ENCODE measurements around the gene FGD3.

The FGD3 gene

DNA sequence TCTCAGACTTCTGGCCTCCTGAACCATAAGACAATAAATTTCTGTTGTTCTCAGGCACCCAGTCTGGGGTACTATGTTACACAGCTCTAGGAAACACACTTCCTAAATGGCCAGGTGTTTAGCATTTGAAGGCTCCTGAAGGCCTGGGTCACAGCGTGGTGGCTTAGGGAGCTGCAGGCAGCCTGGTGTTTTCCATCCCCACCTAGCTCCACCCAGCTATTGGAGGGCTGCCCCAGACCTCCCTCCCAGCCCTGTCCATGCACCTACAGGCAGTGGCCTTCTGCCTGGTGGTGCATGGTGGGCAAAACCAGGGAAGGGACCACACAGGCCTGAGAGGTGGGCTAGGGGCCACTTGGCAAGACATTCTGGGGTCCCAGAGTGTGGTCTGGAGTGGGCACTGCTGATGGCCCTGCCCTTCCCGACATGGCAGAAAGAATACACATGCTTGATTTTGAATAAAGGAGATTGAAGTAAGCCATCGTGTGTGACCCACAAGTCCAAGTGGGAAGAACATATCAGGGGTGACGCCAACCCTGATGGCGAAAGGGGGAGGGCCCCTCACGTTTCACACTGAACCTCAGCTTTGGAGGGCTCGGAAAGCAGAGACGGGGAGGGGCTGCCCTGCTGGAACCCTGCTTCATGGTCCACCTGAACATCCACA is 109.8 kb downstream of the FGD3 start:
- DNase-seq = no peak

DNA sequence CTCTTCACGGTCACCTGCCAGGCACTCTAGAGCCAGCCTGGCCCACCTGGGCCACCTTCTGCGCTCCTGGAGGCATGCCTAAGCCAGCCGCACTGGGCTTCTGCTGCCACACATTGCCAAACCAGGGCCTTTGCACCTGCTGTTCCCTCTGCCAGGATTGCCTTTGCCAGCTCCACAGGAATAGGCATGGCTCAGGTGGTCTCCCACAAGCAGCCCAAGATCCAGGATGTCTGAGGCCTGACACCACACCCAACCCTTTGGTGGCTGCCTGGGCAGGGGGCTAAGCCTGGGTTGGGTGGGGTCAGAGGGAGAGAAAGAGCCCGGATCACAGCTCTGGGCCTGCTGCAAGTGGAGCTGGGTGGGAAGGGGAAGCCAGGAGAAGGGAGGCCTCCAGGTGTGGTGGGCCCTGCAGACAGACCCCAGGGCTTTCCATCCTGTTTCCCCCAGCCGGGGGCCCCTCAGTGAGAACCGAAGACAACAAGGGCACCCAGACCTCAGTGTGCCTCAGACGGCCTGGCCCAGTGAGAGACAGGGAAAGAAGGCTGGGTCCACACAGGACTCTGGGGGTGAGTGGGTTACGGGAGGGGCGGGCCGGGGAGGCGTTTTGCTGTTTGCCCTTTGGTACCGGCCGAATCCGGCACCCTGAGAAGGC is 110.5 kb downstream of the FGD3 start:
- no peak for DNase-seq

DNA sequence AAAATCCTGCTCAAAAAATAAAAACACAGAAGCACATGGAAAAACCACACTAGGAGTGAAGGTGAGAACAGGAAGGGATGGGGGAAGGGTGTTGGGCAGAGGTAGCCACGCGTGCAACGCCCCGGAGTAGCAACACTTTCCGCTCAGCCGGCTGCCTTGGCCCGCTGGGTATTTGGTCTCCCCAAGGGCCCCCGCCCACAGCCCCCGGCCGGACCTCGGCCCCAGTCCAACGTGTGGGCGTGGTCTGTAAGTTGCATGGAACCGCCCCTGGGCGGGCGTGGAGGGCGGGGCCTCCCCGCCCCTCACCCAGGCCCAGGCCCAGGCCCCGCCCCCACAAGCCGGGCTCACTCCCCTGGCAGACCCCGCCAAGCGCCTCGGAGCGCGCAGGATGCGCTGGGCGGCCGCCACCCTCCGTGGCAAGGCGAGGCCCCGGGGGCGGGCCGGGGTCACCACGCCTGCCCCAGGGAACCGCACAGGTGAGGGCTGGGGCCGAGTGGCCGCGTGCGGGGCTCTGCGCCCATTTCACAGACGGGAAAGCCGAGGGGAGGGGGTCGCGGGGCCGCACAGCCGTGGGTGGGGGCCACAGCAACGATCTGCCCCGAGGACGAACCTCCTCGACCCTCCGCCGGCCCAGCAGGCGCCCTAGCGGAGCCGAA is 111.2 kb downstream of the FGD3 start, which contains the start of gene SUSD3:
Gene SUSD3 (plus strand): TSS at position 347 of the 656 bp plus-strand sequence. CDS start 42 bp downstream, at position 389.
- peak; percentile 31 for DNase-seq

DNA sequence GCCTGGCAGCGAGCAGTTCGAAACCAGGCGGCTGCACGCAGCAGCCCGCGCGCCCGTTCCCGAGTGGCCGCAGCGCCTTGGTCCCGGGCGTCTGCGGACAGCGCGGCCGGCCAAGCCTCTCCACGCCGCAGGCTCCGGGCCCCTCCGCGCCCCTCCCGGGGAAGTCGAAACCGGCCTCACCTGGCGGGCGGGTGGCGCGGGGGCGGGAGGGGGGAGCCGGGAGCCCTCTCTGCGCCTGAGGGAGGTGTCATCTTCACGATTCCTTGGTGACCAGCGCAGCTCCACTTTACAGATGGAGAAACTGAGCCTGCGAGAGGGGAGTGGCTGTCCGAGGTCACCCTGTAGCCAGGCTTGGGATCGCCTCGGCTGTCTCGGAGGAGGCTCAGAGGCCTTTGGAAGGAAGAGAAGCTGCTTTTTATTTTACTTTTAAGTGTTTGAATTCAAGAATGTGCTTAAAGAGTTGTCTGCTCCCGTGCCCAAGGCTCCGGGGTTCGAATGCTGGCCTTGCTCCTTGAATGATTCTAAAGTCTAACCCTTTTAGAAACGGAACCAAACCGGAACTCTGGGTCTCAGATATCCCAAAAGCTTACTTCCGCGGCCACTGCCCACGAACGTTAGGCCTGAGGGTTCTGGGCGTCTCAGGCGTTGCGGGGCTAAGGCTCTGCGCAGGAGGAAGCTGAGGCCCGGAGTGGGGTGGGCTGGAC is 111.8 kb downstream of the FGD3 start:
- DNase-seq = no peak

DNA sequence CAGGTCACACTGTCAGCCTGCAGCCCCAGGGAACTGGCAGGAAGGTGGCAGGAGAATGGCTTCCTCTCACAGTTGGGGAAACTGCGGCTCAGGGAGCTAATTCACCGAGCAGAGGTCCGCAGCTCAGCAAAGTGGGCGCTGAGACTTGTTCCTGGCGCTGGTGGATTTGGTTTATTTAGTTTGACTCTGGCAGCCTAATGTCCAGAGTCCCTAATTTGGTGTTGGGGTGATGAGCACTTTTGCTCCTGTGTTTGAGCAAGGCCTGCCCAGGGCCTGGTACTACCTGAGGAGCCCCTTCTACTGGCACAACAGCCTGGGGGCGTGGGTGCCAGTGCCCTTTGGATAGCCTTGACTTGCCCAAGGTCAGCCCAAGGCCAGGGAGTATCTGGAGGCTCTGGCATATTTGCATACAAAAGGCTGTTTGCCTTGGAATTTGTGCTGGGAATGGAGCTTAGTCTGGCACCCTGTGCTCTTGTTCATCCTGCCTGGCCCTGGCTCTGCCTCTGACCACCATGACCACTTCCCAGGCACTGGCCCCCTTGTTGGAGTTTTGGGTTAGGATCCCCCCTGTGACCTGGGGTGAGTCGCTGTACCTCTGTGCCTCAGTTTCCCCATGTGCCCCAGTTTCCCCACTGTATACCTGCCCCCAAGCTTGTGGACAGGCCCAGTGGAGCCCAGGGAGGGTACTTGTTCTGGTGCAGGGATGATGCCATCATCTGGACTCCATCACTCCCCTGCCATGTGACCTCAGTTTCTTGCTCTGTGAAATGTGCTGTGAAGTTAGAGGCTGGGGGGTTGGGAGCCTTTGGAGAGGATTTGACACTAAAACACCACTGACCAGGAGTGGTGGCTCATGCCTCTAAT is 112.6 kb downstream of the FGD3 start:
- DNase-seq = no peak

DNA sequence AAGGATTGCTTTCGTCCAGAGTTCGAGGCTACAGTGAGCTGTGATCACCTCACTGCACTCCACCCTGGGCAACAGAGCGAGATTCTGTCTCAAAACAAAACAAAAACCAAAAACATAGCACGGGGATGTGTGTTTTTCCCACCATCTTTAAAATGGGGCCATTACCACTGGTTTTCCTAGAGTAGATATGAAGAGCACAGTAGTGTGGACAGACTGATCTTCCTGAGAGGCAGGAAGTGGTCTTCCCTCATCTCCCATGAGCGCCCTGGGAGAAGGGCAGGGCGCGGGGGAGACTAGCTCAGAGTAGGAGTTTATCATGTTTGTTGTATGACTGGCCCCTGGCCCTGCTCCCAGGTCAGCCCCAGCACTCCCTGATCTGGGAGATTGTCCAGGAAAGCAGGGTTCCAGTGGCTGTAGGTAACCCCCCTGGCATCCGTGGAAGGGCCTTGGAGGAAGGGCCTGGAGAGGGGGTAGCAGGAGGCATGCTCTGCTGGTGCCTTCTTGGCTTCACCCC is 113.5 kb downstream of the FGD3 start:
- no peak for DNase-seq

DNA sequence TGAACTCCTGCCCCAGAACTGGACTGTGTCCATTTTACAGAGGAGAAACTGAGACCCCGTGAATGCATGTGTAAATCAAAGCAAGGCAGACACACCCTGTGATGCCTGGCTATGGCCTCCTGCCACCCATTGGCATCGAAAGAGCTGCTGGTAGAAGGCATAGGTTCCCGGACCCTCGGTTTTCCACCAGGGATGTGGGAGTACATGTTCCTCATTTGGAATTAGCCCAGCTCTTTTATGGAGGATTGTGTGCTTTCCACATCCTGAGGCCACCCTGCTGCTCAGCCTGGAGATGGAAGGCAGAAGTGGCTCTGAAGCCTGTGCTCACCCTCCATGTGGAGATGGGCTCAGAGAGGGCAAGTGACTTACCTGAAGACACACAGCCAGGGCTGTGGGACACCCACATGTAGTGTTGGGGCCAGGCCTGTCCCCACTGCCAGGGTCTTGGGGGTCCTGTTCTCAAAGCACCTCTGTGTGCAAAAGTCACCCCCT is 114.0 kb downstream of the FGD3 start:
- no peak for DNase-seq

DNA sequence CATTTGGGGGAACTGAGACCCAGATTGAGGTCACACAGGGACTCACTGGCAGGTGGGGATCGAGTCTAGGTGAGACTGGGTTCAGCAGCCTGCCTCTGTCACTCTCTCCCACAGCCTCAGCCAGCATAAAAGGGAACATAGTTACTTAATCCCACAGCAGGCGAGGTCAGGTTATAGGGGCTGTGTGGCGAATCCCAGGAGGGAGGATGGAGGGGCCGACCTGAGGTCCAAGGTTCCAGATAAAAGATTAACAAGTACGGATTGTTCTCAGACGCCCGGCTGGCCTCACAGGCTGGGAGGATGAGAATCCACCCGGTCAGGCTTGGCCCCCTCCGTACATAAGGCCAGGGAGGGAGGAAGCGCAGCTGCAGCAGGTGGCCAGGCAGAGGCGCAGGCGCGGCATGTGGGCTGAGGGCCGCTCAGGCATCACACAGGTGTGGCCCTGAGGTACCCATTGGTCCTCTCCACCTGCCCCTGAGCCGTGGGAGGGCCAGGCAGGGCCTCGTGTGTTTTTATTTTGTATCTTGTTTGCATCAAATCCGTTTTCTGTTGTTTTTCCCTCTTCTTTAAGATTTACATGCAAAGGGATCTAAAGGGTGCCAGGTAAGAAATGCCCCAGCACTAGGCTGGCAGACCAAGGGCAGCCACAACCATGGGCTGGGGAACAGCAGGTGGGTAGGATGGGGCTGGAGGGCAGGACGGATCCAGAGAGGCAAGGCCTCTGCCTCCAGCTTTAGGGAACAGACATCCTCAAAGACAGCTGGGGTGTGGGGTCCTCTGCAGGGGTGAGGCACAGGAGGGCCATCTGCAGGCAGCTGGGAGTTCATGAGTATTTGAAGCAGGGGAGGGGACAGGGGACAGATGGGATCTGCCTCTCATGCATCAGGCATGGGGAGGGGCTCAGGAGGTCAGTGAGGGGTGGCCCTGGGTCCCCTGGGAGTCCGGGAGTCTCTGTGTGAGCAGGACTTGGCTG is 114.8 kb downstream of the FGD3 start:
- no peak for DNase-seq

DNA sequence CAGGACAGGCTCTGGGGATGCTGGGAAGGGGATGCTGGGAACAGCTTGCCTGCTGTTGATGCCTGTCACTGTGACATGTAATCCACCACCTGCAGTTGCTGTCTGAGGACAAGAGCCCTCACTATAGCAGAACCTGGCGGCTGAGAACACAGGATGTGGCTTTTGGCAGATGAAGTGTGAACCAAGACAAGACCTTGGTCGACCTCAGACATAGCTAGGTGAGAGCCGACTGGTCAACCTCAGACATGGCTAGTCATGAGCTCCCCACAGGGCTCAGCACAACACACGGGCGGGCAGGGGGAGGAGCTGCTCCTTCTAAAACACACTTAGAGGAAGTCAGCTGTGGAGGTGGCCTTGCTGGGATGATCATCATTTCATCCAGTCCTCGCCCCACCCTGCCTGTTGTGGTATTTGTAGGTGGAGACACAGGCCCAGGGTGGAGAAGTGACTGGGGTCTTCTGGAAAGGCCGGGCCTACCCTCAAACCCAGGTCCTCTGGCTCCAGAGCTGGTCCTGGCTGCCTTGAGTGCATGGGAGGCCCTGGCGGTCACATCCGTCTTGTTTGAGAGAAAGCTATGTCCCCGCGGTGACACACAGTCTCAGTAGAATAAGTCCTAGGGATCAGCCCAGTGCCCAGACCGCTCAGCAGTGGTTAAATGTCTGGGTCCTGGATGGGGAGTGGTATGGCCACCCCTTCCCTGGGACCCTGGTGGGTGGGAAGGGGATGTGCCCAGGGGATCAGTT is 117.2 kb downstream of the FGD3 start:
- DNase-seq = peak; percentile 32

DNA sequence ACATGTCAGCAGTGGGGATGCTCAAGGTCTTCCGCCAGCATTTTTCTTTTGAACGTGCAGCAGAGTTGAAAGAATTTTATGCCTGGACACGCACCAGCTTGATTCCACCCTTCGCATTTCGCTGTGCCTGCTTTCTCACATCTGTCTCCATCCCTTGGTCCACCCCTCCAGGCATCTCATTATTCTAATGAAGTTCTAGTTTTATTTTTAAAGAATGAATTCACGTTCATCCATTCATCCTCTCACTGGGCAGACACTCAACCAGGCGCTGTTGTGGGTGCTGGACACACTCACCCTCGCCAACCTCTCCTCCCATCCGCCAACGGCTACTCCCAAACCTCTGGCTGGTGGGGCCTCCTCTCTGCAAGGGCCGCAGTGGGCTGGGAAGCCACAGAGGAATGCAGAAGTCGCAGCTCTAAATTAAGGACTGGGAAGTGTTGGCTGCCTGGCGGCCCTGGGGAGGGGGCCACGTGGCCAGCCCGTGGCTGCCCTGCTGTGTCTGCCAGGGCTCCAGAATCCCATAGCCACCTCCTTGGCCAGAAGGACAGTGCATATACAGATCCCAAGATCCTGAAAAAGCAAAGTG is 117.9 kb downstream of the FGD3 start:
- no peak for DNase-seq

DNA sequence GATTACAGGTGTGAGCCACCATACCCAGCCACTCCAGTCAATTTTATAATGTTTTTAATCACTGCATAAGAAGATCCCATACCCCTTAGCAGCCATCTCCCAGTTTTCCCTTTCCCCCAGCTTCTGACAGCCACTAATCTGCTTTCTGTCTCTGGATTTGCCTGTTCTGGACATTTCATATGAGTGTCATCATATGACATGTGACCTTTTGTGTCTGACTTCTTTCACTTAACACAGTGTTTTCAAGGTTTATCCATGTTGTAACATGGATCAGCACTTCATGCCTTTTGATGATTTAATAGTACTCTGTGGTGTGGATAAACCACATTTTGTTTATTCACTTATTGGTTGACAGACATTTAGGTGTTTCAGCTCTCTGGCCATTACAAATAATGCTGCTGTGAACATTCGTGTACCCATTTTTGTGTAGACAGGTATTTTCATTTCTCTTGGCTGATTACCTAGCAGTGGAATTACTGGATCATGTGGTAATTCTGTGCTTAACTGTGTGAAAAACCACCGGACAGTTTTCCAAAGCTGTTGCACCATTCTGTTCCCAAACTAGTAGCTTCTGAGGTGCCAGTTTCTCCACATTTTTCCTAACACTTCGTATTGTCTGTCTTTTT is 119.8 kb downstream of the FGD3 start:
- DNase-seq = no peak

DNA sequence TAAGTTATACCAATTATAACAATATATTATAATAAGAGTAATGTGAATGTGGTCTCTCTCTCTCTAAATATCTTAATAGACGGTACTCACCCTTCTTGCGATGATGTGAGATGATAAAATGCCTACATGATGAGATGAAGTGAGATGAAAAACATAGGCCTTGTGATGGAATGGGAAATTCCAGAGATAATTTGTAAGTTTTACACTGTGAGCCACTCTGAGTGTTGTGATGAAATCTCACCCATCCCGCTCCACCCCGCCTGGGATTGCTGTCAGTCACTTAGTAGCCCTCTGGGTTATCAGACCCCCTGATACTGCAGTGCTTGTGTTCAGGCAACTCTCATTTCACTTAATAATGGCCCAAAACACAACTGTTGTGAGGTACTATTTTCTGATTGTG is 121.6 kb downstream of the FGD3 start:
- DNase-seq = no peak

DNA sequence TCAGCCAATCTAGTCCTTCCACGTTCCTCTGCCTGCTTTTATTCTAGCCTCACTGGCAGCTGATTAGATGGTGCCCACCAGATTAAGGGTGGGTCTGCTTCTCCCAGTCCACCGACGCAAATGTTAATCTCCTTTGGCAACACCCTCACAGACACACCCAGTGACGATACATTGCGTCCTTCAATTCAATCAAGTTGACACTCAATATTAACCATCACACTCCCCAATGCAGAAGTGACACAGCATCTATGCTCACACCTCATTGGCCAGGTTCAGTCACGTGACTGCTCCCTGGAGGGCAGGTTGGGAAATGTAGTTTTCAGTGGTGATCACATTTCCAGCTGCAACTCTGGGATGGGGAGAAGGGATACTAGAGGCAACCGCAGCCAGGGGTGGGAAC is 124.1 kb downstream of the FGD3 start:
- peak; percentile 17 for DNase-seq

DNA sequence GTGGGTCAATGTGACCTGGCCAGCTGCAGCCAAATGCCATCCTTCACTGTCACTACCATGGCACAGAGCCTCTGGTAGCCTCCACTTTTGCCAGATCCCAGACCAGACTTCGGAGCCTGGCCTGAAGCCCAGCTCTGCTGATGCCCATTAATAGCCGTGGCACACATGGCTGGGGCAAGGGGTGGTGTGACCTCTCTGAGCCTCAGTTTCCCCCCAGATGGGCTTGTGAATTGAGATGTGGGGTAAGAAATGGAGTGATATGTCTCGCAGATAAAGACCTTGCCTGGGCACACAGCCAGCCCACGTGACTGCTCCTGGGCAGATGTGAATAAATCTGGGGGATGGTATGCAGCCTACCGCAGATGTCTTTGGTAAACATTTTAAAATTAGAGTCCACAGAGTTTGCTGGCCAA is 125.1 kb downstream of the FGD3 start:
- DNase-seq = peak; percentile 12

DNA sequence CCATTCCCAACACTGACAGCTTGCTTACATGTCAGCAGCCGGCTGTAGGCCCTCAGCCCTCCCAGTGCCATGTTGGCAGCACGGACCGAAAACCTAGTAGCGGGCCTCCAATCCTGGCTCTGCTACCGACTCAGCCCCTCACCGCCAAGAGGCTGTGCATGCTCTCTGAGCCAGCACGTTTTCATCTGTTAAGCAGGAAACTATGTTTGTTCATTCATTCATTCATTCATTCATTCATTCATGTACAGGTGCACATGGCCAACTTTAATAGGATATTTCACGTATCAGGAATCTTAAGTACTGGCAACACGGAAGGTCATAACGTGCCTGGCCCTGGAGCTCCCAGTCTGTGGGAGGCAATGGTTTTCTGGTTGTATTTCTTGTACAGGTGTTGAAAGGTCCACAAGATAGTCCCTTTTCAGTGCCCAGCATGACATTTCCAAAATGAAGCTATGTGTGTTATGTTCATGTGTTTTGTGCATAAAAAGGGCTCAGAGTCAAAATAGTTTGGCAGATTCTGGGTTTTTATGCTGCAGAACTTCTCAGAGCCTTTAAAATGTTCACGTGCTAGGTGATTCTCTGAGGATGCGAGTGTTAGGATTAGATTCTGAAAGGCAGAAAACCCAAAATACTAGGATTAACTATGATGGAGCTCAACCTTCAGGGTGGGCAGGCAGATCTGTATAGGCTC is 128.9 kb downstream of the FGD3 start:
- DNase-seq = no peak

DNA sequence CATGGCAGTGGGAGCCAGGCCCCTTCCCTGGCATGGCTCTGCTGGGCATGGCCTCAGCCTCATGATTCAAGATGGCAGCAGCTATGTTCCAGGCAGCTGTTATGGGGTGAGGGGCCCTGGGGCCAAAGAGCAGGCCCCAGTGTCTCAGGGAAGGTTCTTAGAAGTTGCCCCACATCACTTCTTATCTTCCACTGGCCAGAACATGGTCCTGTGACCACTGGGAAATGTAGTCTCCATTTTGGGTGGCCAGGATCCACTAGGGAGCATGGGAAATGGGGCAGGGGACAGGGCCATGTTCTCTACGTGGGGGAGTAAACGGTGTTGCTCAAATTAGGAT is 129.4 kb downstream of the FGD3 start:
- no peak for DNase-seq

DNA sequence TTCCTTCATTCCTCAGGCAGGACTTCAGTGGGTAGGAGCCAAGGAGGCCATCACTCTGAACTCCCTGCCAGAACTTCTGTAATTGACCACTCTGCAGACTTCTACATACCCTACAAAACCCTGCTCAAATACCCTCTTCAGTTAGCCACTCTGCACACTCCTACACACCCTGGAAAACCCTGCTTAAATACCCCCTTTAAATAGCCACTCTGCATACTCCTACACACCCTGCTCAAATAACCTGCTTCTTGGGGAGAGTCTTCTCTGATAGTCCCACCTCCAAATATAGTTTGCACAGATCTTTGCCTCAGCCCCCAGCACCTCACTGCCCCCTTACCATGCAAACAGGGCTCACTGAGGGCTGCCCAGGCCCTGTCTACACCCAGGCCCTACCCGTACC is 130.0 kb downstream of the FGD3 start:
- no peak for DNase-seq

DNA sequence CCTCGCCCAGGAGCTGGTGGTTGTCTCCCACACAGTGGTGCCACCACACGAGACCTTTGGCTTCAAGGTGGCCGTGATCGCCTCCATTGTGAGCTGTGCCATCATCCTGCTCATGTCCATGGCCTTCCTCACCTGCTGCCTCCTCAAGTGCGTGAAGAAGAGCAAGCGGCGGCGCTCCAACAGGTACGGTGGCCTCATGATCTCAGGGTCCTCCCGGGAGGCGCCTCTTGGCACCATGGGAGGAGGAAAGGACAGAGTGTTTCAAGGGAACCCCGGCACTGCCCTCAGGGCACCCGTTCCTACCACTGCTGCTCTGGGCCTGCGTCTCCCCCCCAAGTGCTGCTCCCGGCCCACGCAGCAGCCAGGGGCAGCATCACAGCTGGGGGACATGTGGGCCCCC is 130.5 kb downstream of the FGD3 start:
- no peak for DNase-seq

DNA sequence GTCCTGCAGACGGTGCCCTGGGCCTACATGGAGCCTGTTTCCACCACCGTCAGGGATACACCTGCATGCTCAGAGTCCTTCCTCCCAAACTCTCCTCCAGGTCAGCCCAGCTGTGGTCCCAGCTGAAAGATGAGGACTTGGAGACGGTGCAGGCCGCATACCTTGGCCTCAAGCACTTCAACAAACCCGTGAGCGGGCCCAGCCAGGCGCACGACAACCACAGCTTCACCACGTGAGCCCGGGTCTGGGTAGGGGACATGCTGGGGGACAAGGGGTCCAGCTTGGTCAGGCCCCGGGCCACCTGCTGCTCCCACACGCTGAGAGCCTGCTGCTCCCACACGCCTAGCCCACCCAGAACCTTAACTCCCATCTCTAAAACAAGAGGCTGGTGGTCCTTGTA is 132.0 kb downstream of the FGD3 start:
- no peak for DNase-seq

All from DMS153 (cell line).